Measurements from ENCODE around the gene SYT7. TPM values are rescaled to one million over a fixed set of nuclear protein-coding genes. Genes with fewer than 3 reads are reported as not detected.

The SYT7 gene
- total RNA-seq, 2 donors from 2014 or later, result 8.6 to 12.2 TPM

GRCh38 chr11:61592176-61592575, 11.3 kb upstream of the SYT7 start:
- DNase-seq (no peak), ATAC-seq (no peak)
- Histone ChIP-seq H3K36me3 (replicated peaks in 1 of 2; ENCODE audit: insufficient read depth in 1 of 2, low read depth in 2 of 2) (no peaks in the 10 kb centered on the region), H3K4me1 (peaks cover 17% of the 10 kb centered on the region), H3K9me3 (no peaks in the 10 kb centered on the region), H3K4me3 (no peak overlapping the region), H3K27ac (no peak overlapping the region), H3K27me3 (no peaks in the 10 kb centered on the region)
- TF ChIP-seq CTCF (IDR thresholded peaks at IDR 0.05) (no peak), POLR2A (IDR thresholded peaks at IDR 0.05) (no peak)
- intact Hi-C loops (cut with DNase I), result no loop called here
- WGBS, 2 donors, result 81 to 85% methylated on average over 7 of the region's 7 CpGs

- DNase-seq (no peak), ATAC-seq (no peak)
- Histone ChIP-seq H3K4me1 (peaks cover 19% of the 10 kb centered on the region), H3K4me3 (no peak overlapping the region), H3K9me3 (no peaks in the 10 kb centered on the region), H3K27ac (no peak overlapping the region), H3K27me3 (no peaks in the 10 kb centered on the region), H3K36me3 (replicated peaks in 1 of 2; ENCODE audit: insufficient read depth in 1 of 2, low read depth in 2 of 2) (no peaks in the 10 kb centered on the region)
- intact Hi-C loops (cut with DNase I), result loop anchor here (5.0 kb wide), 1 partner anchor 42 kb away; no protein-coding TSS in a partner anchor
- 73 to 75% methylated on average over 5 of the region's 5 CpGs for WGBS, 2 donors
- TF ChIP-seq CTCF (IDR thresholded peaks at IDR 0.05) (no peak), POLR2A (IDR thresholded peaks at IDR 0.05) (no peak)
Measured at GRCh38 chr11:61589961-61590360, 9.1 kb upstream of the SYT7 start.

GRCh38 chr11:61588728-61589191, 7.9 kb upstream of the SYT7 start:
- Histone ChIP-seq H3K27ac (no peak overlapping the region), H3K36me3 (replicated peaks in 1 of 2; ENCODE audit: insufficient read depth in 1 of 2, low read depth in 2 of 2) (no peaks in the 10 kb centered on the region), H3K9me3 (no peaks in the 10 kb centered on the region), H3K4me3 (no peak overlapping the region), H3K4me1 (peaks cover 19% of the 10 kb centered on the region), H3K27me3 (no peaks in the 10 kb centered on the region)
- intact Hi-C loops (cut with DNase I), result loop anchor here (5.0 kb wide), 1 partner anchor 44 kb away; no protein-coding TSS in a partner anchor
- DNase-seq (peak in 1 of 4 donors; percentile 38), ATAC-seq (peak; percentile 8)
- TF ChIP-seq CTCF (IDR thresholded peaks at IDR 0.05) (no peak), POLR2A (IDR thresholded peaks at IDR 0.05) (no peak)
- WGBS, 2 donors, result 50 to 59% methylated on average over 10 of the region's 10 CpGs

GRCh38 chr11:61587951-61588727, 7.3 kb upstream of the SYT7 start:
- Histone ChIP-seq H3K27ac (peak overlapping the region; percentile 5 to 54 (median 24)), H3K9me3 (no peaks in the 10 kb centered on the region), H3K4me1 (peaks cover 19% of the 10 kb centered on the region), H3K27me3 (no peaks in the 10 kb centered on the region), H3K4me3 (peak overlapping the region in 1 of 2 donors; percentile 4), H3K36me3 (replicated peaks in 1 of 2; ENCODE audit: insufficient read depth in 1 of 2, low read depth in 2 of 2) (no peaks in the 10 kb centered on the region)
- ATAC-seq (peak; percentile 66), DNase-seq (peak; percentile 67 to 80 (median 72))
- peak in 5 of 7 experiments; percentile 14 to 35 (median 28) for TF ChIP-seq CTCF (IDR thresholded peaks at IDR 0.05)
- no peak for TF ChIP-seq POLR2A (IDR thresholded peaks at IDR 0.05)
- 7 to 26% methylated on average over 6 to 30 of the region's 30 CpGs for WGBS, 2 donors
- intact Hi-C loops (cut with DNase I), result loop anchor here (5.0 kb wide), 1 partner anchor 44 kb away; no protein-coding TSS in a partner anchor
